ENCODE measurements around the gene CAMSAP2.
A peak's percentile ranks its signal among the peaks of the same experiment; 100 is the strongest.

Gene CAMSAP2, protein sequence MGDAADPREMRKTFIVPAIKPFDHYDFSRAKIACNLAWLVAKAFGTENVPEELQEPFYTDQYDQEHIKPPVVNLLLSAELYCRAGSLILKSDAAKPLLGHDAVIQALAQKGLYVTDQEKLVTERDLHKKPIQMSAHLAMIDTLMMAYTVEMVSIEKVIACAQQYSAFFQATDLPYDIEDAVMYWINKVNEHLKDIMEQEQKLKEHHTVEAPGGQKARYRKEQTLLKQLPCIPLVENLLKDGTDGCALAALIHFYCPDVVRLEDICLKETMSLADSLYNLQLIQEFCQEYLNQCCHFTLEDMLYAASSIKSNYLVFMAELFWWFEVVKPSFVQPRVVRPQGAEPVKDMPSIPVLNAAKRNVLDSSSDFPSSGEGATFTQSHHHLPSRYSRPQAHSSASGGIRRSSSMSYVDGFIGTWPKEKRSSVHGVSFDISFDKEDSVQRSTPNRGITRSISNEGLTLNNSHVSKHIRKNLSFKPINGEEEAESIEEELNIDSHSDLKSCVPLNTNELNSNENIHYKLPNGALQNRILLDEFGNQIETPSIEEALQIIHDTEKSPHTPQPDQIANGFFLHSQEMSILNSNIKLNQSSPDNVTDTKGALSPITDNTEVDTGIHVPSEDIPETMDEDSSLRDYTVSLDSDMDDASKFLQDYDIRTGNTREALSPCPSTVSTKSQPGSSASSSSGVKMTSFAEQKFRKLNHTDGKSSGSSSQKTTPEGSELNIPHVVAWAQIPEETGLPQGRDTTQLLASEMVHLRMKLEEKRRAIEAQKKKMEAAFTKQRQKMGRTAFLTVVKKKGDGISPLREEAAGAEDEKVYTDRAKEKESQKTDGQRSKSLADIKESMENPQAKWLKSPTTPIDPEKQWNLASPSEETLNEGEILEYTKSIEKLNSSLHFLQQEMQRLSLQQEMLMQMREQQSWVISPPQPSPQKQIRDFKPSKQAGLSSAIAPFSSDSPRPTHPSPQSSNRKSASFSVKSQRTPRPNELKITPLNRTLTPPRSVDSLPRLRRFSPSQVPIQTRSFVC (N-terminal part only)

DNA sequence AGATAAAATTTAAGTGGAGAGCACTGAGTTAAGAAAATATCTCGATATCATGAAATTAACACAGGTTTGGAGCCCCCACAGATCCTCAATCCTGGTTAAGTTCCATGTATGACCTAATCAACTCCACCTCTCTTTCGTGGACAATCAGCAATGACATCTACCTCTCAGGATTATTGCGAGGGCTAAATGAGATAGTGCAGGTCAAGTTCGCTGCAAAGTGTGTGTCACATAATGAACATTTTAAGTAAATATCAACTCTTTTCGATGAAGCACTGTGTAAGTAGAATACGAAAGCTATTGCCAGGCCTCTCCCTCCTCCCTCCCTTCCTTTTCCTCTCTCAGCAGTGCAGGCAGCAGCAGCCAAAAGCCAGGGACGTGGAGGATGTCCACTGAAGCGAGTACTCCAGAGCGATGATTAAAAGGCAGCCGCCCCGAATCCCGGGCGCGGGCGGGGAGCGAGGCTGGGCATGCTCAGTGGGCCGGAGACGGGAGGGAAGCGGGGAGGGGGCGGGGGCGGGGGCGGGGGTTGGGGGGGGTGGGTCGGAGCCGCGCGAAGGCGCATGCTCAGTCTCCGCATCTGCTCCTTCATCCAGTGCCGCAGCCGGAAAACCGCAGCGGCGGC is at the start of gene CAMSAP2:
CAMSAP2 (plus strand) TSS at position 567 of the 622 bp plus-strand sequence. CDS start 935 bp downstream, outside the sequence.
- peak; percentile 85 for DNase-seq (ENCODE audit: low read depth)
- TF ChIP-seq, protein P1, sequence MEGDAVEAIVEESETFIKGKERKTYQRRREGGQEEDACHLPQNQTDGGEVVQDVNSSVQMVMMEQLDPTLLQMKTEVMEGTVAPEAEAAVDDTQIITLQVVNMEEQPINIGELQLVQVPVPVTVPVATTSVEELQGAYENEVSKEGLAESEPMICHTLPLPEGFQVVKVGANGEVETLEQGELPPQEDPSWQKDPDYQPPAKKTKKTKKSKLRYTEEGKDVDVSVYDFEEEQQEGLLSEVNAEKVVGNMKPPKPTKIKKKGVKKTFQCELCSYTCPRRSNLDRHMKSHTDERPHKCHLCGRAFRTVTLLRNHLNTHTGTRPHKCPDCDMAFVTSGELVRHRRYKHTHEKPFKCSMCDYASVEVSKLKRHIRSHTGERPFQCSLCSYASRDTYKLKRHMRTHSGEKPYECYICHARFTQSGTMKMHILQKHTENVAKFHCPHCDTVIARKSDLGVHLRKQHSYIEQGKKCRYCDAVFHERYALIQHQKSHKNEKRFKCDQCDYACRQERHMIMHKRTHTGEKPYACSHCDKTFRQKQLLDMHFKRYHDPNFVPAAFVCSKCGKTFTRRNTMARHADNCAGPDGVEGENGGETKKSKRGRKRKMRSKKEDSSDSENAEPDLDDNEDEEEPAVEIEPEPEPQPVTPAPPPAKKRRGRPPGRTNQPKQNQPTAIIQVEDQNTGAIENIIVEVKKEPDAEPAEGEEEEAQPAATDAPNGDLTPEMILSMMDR (conservative IDR thresholded peaks at IDR 0.05; ENCODE audit: control insufficient read depth, insufficient read depth, low read depth, low read length): no peak
- peak within 1 kb of the TSS; percentile 96 for H3K4me3 ChIP-seq (ENCODE audit: control insufficient read depth, low read depth, low read length)

DNA sequence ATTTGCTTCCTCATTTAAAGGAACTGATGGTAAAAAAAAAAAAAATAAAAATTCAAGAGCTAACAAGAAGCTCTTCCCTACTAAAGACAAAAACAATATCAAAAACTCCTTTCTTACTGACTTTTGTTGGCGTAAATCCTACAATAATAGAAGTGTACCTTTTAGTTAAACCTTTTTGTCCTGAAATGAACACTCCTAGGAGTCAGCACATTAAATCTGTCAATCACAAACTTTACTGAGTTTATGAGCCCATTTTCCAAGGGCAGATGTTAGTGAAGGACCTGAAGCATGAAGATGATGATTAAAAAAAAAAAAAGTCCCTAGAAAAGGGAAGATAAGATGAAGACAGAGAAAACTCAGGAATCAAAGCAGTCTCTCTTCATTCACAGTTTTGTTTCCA is 46.4 kb upstream of the CAMSAP2 start:
- TF ChIP-seq, protein P1 (conservative IDR thresholded peaks at IDR 0.05; ENCODE audit: control insufficient read depth, insufficient read depth, low read depth, low read length): no peak
- no peak for DNase-seq (ENCODE audit: low read depth)
- no peak overlapping the region for H3K4me3 ChIP-seq (ENCODE audit: control insufficient read depth, low read depth, low read length)

DNA sequence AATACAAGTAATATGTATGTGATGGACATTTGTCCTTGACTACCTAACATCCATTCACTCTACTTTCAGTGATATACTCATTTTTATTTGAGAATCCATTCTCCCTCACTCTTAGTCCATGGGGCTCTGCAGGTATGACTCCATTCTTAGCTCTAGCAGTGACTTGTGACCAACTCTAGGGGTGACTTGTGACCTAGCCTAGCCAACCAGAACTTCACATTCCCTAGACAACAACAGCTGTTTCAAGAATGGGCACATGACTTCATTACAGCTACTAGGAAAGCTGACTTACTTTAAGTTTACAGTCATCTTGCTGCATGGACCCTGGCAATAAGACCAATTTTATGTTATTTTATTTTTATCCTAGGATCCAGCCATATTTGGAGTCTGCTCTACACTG is 45.4 kb upstream of the CAMSAP2 start:
- DNase-seq (ENCODE audit: low read depth): no peak
- TF ChIP-seq, protein P1 (conservative IDR thresholded peaks at IDR 0.05; ENCODE audit: control insufficient read depth, insufficient read depth, low read depth, low read length): no peak
- H3K4me3 ChIP-seq (ENCODE audit: control insufficient read depth, low read depth, low read length): no peak overlapping the region

DNA sequence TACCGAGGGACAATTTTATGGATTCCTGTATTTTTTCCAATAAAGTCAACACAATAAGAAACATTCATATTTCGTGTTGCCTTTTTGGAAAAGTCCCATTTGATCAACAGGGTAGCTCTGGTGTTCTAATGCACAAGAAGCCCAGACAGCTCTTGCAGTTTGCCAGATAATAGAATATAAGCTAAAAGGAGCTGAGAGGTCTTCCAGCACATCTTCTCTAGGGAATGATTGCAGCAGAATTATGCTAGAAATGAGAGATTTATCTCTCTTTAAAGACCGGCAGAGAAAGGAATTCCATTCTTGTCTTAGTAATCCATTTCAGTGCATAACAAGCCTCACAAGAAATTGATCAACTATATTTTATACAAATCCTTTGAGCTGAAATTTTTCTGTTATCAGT is 44.0 kb upstream of the CAMSAP2 start:
- no peak for DNase-seq (ENCODE audit: low read depth)
- no peak overlapping the region for H3K4me3 ChIP-seq (ENCODE audit: control insufficient read depth, low read depth, low read length)
- TF ChIP-seq, protein P1 (conservative IDR thresholded peaks at IDR 0.05; ENCODE audit: control insufficient read depth, insufficient read depth, low read depth, low read length): no peak

DNA sequence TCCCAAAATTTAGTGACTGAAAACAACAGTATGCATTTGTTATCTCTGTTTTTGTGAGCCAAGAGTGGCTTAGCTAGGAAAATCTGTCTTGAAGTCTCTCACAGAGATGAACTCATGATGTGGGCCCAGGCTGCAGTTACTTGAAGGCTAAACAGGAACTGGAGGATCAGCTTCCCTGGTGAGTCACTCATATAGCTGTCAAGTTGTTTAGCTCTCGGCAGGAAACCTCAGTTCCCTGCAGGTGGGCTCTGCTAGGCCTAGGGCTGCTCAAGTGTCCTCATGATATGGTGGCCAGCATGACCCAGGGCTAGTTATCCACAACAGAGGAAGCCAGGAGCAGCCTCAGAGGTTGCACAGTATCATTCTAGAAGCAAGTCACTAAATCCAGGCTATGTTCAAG is 38.8 kb upstream of the CAMSAP2 start:
- H3K4me3 ChIP-seq (ENCODE audit: control insufficient read depth, low read depth, low read length): no peak overlapping the region
- peak; percentile 78 for DNase-seq (ENCODE audit: low read depth)
- TF ChIP-seq, protein P1 (conservative IDR thresholded peaks at IDR 0.05; ENCODE audit: control insufficient read depth, insufficient read depth, low read depth, low read length): no peak

DNA sequence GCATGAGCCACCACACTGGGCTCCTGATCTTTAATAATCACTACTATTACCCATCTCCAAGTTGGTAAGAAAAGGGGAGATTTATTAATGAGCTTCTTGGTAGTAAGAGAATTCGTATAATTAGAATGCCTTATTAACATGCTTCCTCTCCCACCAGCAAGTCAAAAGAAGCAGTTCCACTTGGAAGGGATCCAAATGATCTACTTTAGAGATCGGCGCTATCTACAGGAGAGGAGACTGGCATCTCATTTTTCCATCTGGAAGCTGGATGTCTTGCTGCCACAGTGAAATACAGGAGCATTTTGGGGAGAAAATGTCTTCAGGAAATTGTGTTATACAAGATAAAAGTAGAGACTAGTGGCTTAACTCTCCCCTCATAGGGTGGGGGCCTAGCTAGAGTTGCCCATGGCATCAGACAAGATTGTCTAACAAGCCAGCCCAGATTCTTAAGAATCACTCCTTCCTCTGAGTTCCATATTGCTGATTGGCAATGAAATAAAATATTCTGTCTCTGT is 33.6 kb upstream of the CAMSAP2 start:
- TF ChIP-seq, protein P1 (conservative IDR thresholded peaks at IDR 0.05; ENCODE audit: control insufficient read depth, insufficient read depth, low read depth, low read length): no peak
- H3K4me3 ChIP-seq (ENCODE audit: control insufficient read depth, low read depth, low read length): no peak overlapping the region
- DNase-seq (ENCODE audit: low read depth): no peak
